PC-3 (cell line): ENCODE measurements around the gene PPP2R5E.

Source experiments
- CTCF ChIP-seq: fragments of 300-600 bp; sonication (generic); conservative IDR thresholded peaks from 2 replicates; pipeline ENCODE4 v1.5.1; 2017; ENCODE audit warnings: antibody characterized with exemption, low read depth, mild to moderate bottlenecking, low read length
- EZH2 ChIP-seq: fragments of 300-600 bp; sonication (generic); IDR thresholded peaks from one replicate; pipeline ENCODE4 v1.6.1; 2017; ENCODE audit warnings: antibody characterized with exemption, mild to moderate bottlenecking, low read length; ENCODE audit not compliant: unreplicated experiment
- EZH2phosphoT487 ChIP-seq: fragments of 300-600 bp; sonication (generic); IDR thresholded peaks from 2 replicates; pipeline ENCODE4 v1.6.1; 2018; ENCODE audit warnings: mild to moderate bottlenecking, antibody characterized with exemption, low read length, borderline replicate concordance

GRCh38 chr14:63371033-63371432, 172.1 kb downstream of the PPP2R5E start:
- TF ChIP-seq CTCF: no peak
- TF ChIP-seq EZH2phosphoT487: no peak
- TF ChIP-seq EZH2: no peak
